D721Med (cell line): Measurements from ENCODE around the gene MYL10.

Experiments
- DNase-seq: peaks from one replicate; pipeline ENCODE4 v3.0.0; 2011; ENCODE audit warnings: low spot score; ENCODE audit not compliant: insufficient read length
- FAIRE-seq: peaks from 2 replicates; lab custom pipeline; 2011; peaks lifted over from hg19 to GRCh38; lab: Jason Lieb, UNC
- TF ChIP-seq, protein P1 (sequence below): IDR thresholded peaks from 2 replicates; pipeline ENCODE4 v1.5.1; 2012; ENCODE audit warnings: mild to moderate bottlenecking, control low read depth; ENCODE audit not compliant: insufficient read depth; ENCODE audit errors: missing control alignments

The MYL10 gene

DNA sequence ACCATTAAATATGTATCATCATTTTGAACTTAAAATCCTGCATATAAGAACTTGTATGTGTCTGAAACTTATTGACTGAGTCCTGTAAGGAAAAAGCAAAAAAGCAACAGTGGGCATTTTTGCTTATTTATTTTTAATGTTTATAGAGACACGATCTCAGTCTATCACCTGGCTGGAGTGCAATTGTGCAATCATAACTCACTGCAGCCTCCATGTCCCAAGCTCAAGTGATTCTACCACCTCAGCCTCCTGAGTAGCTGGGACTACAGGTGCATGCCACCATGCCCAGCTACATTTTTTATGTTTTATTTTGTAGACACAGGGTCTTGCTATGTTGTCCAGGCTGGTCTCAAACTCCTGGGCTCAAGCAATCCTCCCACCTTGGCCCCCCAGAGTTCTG lies 32.2 kb downstream of the MYL10 start:
- FAIRE-seq (no peak), DNase-seq (no peak)

DNA sequence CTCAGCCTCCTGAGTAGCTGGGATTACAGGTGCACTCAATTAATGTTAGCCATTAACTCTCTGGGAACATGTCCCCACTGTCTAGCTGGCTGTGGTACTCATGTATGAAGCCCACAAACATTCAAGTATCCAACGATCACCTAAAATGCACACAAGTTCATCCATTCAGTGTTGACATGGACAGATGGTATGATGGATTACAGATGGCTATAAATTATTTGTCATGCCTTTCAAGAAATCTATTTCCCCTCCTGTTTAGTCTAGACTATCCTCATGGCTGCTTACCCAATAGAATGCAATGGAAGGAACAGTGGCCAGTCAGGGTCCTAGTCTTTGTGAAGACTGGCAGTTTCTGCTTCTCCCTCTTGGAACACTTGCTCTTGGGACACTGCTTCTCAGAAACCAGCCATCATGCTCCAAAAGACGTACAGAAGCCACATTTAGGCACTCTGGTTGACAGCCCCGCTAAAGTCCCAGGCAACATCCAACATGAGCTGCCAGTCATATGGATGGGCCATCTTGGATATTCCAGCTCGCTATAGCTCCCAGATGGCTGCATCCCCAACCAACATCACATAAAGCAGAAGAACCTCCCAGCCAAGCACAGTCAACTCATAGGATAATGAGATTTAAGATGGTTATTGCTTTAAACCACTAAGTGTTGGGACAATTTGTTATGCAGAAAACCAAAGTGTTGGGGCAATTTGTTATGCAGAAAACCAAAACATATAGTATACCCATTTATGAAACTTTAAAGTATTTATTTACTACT lies 33.1 kb downstream of the MYL10 start:
- no peak for FAIRE-seq
- TF ChIP-seq, protein P1, sequence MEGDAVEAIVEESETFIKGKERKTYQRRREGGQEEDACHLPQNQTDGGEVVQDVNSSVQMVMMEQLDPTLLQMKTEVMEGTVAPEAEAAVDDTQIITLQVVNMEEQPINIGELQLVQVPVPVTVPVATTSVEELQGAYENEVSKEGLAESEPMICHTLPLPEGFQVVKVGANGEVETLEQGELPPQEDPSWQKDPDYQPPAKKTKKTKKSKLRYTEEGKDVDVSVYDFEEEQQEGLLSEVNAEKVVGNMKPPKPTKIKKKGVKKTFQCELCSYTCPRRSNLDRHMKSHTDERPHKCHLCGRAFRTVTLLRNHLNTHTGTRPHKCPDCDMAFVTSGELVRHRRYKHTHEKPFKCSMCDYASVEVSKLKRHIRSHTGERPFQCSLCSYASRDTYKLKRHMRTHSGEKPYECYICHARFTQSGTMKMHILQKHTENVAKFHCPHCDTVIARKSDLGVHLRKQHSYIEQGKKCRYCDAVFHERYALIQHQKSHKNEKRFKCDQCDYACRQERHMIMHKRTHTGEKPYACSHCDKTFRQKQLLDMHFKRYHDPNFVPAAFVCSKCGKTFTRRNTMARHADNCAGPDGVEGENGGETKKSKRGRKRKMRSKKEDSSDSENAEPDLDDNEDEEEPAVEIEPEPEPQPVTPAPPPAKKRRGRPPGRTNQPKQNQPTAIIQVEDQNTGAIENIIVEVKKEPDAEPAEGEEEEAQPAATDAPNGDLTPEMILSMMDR, result no peak

More for the DNA sequence above, 32.2 kb downstream of the MYL10 start:
- TF ChIP-seq, protein P1, result no peak

DNA sequence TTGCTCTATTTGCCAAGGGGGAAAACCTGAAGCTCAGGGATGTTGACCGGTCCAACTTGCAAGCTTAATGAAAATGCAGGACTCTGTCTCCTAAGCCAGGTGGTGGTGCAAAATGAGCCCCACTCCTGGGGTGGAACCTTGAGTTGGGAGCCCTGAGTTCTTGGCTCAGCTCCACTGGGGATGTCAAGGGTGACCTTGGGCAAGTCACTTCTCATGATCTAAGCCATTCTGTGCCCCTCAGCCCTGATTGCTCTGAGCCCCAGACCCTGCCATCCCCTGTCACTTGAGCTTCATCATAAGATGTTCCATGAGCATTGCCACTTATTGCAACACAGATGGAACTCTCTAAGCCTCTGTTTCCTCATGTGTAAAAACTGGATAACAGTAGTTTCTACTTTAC lies 33.9 kb downstream of the MYL10 start:
- TF ChIP-seq, protein P1, result no peak
- FAIRE-seq, result no peak

More for the DNA sequence above, 33.1 kb downstream of the MYL10 start:
- DNase-seq, result no peak

DNA sequence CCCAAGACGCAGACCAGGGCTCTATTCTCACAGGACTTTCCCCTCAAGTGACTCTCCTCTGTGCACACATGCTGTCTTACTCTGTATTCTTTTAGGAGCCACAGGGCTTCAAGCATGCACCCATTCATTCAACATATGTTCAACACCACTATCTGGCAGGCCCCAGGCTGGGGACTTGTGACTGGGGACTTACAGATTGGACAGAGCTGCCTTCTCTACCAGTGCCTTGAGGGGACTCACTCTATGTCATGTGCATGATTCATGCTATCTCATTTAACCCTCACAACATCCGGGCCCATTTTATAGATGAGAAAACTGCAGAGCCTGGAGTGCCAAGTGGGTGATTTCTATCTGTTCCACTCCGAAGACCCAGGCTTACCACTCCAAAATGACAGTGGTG lies 34.3 kb downstream of the MYL10 start:
- DNase-seq, result no peak
- TF ChIP-seq, protein P1, result no peak
- FAIRE-seq, result no peak

More for the DNA sequence above, 33.9 kb downstream of the MYL10 start:
- no peak for DNase-seq

DNA sequence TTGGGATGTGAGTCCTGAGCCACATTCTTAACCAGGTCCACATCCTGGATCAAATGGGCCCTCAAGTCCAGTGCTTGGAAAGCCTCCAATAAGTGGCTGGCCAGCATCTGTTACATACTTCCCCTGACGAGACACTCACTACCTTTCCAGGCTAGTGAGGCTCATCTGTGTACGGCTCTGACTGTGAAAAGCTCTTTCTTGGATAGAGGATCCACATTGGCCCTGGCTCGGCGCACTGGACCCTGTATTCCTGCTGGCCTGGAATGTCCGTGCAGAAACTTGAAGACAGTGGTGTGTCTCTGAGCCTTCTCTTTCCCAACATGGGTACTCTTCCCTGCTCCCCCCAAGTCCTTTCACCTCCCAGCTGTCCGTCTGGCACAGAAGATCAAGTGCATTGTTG lies 35.5 kb downstream of the MYL10 start:
- no peak for FAIRE-seq
- TF ChIP-seq, protein P1, result no peak
- no peak for DNase-seq

DNA sequence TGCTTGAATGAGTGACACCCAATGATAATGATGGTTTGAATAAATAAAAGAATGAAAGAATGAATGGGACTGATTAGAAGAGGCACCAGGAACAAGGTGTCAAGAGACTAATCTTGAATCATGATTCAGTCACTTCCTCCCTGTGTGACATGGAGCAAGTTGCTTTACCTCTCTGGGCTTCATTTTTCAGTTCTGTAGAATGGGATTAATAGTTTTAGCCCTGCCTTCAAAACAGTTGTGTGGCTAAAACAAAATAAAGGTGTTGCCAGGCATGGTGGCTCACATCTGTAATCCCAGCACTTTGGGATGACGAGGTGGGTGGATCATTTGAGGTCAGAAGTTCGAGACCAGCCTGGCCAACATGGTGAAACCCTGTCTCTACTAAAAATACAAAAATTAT lies 37.6 kb downstream of the MYL10 start:
- TF ChIP-seq, protein P1, result no peak
- no peak for DNase-seq
- FAIRE-seq, result no peak

DNA sequence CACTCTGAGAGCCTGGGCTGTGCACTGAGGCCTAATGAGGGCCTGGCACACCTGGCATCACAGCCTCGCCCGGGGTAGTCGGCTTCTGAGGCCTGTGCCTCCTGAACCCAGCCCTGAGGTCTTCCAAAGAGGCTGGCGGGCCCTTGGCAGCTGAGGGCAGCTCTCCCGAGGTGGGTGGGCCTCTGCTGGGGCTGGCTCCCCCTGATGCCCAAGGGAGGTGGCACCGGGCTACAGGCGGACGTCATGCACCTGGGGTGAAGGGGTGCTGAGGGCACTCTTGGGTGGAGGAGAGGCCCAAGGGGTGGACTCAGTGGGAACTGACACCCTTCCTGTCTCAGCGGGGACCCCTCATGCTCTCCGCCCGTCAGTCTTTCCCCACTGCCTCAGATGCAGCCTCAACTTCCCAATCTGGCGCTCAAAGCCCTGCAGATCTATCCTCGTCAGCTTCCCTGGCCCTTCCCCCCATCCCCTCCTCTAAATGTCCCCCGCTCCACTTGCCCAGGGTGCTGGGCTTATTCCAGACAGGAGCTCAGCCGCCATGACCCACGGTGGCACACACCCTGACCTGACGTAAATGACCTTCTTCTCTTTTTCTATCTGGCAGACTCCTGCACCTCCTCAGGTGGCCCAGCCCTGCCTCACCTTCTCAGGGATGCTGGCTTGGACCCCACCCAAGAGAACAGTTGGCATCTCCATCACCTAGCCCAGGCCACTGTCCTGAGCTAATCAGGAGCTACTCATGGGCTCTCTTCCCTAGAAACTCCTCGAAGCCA lies 38.2 kb downstream of the MYL10 start:
- FAIRE-seq (no peak), DNase-seq (no peak)
- TF ChIP-seq, protein P1, result no peak
